ENCODE results near the gene DDIT4.

DDIT4 gene

DNA sequence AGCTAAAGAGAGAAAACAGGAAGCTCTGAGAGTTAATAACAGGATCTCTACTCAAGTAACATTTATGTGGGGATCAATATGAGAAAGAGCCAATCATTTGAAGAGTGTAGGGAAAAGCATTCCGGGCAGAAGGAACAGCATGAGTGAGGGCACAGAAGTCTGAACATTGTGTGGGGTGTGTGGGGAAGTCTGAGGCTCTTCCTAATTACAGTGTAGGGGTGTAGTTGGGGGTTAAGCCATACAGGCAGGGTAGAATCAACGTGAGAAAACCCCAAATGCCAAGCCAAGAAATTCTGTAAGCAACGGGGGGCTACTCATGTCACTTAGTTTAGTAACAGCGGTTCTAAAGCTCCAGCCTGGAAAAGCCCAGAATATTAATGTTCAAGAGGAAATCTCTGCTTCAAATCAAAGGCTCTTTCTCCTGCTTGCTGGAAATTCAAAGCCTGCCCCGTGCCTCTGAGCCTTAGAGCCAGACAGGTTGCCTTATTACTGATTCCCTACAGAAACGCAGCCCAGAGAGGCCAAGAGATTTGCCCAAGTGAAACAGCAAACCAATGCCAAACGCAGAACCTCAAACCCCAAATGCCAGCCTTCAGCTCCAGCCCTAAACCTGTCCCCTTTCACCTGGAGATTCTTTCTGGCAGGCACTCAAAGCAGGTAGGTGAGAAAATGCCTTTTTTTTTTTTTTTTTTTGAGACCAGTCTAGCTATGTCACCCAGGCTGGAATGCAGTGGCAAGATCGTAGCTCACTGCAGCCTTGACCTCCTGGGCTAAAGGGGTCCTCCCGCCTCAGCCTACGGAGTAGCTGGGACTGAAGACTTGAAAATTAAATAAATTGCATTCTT, 44.9 kb downstream of the DDIT4 start:
- DNase-seq: no peak

DNA sequence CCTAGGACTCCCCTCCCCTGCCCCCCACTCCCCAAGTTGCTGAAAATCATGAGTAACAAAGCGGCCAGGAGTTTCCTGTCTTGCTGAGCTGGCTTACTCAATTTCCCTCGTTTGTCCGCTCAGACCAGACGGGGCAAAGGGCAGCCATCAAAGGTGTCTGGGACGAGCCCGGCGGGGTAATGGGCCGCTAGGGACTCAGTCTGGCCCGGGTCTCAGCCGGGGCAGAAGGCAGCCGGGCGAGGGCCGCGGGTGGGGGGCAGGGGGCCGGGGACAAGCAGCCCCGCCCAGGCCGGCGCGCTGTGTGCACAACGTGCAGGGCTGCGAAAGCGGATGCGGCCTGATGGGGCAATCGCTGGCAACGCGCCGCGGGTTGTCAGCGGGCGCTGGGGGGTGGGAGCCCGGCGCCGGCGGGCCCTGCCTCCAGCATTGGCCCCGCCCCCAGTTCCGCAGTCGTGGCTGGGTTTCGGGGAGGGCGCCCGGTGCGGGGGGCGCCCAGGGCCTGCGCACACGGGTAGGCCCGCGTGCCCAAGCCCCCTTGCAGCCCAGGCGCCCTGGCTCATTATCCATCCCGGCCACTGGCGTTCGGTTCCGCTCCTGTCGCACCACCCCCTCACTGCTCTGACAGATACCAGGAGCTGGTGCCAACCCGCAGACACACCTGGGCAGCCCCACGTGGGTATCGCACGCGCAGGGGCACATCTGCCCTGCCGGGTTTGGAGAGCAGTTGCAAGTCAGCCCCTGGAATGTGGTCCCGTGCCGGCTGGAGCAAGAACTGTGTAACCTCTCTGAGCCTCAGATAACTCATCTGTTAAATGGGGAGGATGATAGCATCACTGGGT, 45.9 kb downstream of the DDIT4 start:
- peak; percentile 70 for DNase-seq

DNA sequence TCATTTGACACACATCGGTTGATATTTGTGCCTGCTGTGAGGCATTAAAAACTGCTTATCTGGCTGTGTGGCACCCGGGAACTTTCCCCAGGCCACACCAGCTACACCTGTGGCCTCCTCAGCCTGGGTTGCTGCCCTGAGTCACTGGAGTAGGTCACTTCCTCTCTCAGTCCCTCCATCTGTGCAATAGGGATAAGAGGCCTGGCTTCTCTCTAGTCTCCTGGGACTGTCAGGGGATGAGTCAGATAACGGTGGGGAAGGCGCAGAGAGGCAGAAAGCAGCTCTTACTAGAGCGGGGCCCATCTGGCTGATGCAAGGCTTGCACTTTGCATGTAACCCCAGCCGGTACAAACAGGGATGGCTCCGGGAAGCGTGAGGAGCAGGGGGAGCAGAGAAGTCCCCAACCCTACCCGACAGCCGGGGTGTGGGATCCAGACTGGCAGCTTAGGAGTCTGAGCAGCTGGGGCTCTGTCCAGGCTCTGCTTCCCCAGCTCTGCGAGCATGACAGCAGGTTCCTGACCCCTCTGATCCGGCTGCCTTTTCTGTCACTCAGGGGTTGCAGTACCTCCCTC, 47.0 kb downstream of the DDIT4 start:
- peak; percentile 20 for DNase-seq

DNA sequence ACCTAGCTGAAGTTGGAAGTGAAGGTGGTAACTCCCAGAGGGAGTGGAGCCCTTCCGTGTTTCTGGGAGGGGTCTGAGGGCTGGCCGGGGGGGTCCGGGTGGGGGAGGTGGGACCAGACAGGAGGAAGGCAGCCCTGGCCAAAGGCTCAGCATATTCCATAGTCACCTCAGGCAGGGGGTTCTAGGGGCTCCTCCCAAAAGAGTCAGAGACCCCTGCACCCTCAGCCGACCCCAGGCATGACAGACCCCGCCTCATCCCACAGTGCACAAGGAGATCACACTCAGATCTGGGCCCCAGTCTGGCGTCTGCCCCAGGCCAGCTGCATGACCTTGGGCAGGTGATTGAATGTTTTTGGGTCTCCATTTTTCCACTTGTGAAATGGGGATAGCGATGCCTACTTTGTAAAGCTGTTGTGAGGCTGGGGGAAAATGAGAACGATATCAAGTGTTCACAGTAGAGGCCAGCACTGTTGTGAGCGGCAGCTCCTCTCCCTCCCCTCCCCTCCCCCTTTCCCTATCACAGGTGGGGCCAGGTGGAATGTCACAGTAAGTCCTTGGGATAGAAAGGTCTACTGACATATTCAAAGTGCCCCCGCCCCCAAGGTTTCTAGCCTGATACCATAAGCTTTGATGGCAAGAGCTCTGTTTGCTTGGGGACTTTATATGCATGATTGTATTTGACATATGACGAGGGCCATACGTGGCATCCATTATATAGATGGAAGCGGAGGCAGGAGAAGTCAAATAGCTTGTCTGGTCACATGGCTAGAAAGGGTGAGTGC, 47.7 kb downstream of the DDIT4 start:
- DNase-seq: no peak

DNA sequence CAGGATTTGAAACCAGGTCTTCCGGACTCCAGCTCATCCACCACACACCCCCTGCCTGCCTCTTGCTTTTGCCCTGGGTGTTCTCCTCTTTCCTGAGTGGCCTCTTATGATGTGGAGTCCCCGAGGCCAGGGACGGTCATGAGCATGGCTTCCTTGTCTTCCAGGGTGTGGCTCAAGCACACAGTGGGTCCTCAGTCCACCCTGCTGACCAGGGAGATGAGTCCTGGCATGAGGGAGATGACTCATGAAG, 48.2 kb downstream of the DDIT4 start:
- no peak for DNase-seq

DNA sequence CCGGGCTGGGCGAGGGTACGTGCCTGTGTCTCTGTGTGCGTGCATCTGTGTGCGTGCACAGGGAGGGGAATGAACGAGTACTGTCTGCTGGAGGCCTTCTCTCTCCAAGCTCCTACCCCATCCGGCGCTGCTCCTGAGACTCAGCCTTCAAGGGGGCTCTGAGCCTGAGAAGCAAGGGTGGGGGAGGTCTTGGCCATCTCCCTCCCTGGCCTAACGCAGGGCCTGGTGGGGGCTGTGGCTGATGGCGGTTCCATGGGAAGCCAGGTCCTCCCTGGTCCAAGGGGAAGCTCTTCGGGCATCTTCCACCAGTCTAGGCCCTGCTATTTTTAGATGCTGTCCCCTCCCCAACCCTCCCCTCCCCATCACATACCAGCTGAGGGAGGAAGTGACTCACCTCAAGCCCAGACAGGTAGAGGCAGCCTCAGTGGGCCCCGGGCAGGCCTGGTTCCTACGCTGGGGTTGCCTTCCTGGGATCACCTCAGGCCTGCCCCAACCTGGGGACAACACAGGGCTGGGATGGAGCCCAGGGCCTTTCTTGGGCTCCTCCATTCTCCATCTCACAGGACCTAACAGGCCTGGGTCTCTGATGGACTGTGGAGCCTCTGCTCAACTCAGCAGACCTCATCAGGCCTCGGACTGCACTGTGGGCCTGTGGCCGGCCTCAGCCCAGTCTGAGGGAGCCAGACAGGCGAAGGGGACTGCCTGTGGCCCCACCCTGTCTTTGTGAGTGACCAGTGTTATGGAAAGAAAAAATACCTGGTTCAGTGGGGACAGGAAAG, 48.7 kb downstream of the DDIT4 start:
- peak; percentile 26 for DNase-seq

DNA sequence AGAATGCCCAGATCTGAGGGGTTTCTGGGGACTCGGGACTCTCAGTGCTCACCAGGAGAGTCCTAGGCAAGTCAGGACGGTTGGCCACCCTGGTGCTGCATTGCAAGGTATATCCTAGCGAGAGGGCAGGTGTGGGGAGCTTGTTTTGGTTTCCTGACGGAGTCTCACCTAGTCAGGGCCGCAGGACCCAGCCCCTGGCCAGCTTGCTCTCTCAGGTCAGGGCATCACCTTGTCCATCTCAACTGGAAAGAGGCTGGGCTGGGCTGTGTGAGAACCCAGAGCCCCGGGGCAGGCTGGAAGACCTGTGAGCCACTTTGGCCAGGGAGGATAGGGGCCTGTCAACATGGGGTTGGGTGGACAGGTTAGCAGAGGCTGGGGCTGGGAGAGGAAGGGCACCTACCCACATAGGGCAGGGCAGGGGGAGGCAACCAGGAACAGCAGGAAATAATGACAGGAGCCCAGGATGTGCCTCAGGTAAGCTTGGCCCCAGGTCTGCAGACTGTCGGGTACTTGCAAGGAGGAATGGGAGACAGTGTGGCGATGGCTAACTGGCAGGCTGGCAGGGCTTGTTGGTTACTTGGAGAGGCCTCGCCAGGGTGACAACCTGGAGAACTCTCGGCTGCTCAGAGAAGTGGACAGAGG, 49.5 kb downstream of the DDIT4 start:
- no peak for DNase-seq

DNA sequence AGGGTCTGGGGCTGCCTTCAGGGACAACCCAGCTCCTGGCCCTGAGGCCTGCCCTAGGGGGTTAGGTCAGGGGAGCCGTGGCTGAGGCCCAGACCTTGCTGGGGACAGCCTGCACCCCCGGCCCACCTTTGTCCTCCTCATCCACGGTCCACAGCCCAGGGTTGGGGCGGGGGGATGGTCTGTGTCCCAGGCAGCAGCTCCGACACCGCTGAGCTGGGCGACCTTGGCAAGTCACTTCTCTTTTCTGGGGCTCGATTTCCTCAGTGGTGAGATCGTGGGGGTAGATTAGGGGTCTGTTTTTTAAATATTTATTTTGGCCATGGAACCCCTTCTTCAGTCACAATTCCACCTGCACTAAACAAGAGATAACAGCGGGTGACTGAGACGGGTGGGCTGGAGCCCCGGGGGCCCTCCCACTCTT, 50.1 kb downstream of the DDIT4 start:
- no peak for DNase-seq
